KBM-7 (cell line): ENCODE measurements around the gene PAIP1.
"Not testable (repeated sequence)": the region's sequence is repeated elsewhere in the genome, so short reads cannot be mapped to it uniquely, and the experiment has no call there.

Experiments
- DNase-seq: peaks from one replicate; pipeline ENCODE4 v3.0.0-alpha.2; 2015
- in situ Hi-C: fragments of 300-500 bp; cut with MboI; formaldehyde crosslinking; loops from 2 replicates; pipeline ENCODE4 v1.14.3; 2020; ENCODE audit warnings: low sequenced_read_pairs, low pct_unique_long_range_greater_than_20kb, mixed read lengths

PAIP1 gene

GRCh38 chr5:43572357-43572756 is 15.5 kb upstream of the PAIP1 start:
- in situ Hi-C loops = no loop called here
- no peak for DNase-seq

GRCh38 chr5:43571237-43571636 is 14.4 kb upstream of the PAIP1 start:
- no peak for DNase-seq
- in situ Hi-C loops = no loop called here

DNA sequence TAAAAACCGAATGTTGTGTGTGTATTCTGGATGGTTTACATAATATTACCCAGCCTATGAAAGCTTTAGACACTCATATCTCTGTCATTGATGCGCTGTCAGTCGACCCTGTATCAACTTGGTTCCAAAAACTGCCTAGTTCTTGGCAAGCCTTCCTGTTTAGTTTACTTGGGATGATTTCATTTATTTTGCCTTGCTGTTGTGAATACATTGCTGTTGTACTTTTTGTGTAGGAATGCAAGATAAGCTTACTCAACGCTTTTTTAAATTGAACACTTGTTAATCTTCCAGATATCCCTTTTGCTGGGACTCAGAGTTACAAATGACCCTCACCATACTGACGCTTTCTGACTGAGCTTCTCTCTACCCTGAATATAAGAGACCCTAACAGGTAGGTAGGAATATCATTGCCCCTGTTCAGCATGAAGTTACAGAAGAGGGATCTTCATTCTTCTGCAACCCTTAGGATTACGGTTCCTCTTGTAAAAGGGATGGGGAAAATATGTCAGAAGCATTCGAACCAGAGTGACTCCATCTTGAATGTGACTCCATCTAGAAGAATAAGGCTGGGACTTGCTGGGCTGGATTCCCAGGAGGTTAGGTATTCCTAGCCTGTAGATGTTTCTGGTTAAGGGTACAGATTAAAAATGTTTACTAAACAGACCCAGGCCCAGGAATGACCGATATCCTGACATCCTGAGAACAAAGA is 13.7 kb upstream of the PAIP1 start:
- in situ Hi-C loops = no loop called here
- DNase-seq = no peak

- in situ Hi-C loops = no loop called here
- no peak for DNase-seq
These were observed 12.4 kb upstream of the PAIP1 start for GRCh38 chr5:43569236-43569746.

DNA sequence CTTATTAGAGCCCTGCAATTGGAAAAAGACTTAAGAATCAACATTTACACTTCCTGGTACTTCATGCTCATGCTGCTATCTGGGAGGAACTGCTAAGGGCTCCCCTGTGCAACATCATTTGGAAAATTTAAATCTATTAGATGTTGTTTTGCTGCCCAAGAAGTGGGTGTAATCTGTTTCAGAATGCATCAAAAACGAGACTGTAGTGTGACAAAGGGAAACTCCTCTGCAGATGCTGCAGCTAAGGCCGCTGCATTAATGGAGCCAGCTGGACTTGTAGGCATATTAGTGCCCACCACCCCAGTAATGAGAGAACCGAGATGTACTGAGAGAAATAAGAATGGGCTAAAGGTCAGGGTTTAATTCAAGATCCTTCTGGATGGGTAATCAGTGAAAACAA is 11.1 kb upstream of the PAIP1 start:
- in situ Hi-C loops = no loop called here
- DNase-seq = no peak

- in situ Hi-C loops = no loop called here
- no peak for DNase-seq
These were observed 8.2 kb upstream of the PAIP1 start for GRCh38 chr5:43565043-43565442.

DNA sequence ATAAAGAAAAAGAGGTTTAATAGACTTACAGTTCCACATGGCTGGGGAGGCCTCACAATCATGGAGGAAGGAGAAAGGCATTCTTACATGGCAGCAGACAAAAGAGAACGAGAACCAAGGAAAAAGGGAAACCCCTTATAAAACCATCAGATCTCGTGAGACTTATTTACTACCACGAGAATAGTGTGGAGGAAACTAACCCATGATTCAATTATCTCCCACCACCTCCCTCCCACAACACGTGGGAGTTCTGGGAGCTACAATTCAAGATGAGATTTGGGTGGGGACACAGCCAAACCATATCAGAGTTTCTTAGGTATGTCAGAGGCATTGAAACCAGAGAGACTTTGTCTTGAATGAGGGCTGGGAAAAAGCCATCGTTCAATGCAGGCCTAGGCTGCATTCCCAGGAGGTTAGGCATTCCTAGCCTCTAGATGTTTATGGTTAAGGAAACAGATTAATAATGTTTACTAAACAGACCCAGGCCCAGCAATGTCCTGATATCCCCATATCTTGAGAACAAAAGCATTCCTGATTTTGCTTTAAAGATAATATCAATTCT is 7.5 kb upstream of the PAIP1 start:
- no peak for DNase-seq
- in situ Hi-C loops = no loop called here

DNA sequence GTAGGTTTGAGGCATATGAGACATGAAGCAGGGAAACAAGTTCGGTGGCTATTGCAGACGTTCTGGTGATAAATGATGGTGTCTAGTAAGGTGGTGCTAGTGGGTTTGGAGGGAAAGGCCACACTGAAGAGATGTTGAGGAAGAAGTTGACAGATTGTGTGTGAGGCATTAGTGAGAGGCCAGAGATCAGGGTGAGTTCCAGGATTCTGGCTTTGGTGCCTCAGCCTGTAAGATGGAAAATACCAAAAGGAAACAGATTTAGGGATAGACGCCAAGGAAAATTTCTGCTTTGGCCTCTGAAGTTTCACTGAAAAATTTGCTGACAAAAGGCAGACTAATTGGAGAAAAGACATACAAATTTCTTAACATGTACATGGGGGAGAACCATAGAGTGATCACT is 6.4 kb upstream of the PAIP1 start:
- in situ Hi-C loops = no loop called here
- DNase-seq = no peak

DNA sequence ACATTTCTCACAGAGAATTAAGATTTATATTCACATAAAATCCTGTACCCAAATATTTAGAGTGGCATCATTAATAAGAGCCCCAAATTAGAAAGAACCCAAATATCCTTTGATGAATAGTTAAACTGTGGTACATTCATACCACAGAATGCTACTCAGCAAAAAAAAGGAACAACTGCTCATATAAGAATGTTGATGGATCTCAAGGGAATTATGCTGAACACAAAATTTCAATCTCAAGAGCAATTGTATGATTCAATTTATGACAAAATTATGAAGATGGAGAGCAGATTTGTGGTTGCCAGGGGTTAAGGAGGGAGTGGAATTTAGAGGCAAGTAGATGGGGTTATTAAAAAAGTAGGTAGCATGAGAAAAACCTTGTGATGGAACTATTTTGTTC is 4.5 kb upstream of the PAIP1 start:
- in situ Hi-C loops = no loop called here
- DNase-seq = no peak

- DNase-seq = no peak
- in situ Hi-C loops = no loop called here
These were observed 3.3 kb upstream of the PAIP1 start for GRCh38 chr5:43560128-43560527.

GRCh38 chr5:43556607-43556856 is 345 bp downstream of the PAIP1 start:
- in situ Hi-C loops, DNase-seq: not testable (repeated sequence)

DNA sequence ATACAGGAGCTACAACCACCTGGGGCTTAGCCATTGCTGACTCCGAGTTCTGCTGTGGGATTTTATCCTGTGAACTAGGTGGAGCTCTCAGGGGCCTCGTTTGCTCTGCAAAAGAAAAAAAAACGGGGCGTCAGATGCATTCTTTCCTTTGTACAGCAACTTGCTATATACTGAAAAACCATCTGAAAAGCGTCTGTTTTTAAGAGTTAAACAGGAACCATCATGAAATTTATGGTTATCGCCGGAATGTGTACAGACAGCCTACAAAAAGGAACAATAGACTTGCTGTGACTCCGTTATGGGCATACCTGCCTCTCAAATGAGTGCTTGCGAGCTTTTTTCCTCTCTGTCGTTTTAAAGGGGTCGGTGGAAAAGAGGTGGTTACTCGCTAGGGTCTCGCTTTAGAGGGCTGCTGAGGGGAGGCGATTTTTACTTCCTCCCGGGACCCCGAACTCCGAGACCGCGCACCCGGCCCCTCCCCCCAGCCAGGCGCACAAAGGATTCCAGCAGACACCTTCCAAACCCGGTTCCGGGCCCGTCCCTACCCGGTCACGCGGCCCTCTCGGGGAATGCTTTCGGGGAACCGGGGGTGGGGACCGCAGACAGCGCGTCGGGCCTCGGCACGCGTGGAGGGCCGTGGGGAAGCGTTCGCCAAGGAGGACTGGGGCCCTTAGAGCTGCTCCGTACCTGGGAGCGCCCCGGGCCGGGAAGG is 826 bp downstream of the PAIP1 start:
- peak; percentile 70 for DNase-seq
- in situ Hi-C loops = no loop called here

- in situ Hi-C loops = no loop called here
- no peak for DNase-seq
These were observed 2.4 kb downstream of the PAIP1 start for GRCh38 chr5:43554497-43554896.

DNA sequence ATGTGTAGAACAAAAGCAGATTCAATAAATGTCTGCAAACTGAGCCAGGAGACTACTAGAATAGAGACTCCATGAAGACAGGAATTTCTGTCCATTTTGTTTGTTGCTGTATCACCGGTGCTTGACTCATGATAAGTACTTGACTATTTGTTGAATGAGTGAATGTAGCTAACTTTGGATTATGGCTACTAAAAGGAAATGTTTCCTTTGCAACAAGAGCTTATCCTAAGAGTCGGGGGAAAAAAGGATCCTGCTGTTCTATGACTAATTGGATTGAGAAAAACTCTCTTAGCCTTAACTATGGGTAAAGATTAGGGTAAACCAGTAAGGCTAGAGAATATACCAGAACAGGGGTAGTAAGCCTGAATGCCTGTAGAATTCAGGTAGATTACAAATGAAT is 3.5 kb downstream of the PAIP1 start:
- DNase-seq = no peak
- in situ Hi-C loops = no loop called here

DNA sequence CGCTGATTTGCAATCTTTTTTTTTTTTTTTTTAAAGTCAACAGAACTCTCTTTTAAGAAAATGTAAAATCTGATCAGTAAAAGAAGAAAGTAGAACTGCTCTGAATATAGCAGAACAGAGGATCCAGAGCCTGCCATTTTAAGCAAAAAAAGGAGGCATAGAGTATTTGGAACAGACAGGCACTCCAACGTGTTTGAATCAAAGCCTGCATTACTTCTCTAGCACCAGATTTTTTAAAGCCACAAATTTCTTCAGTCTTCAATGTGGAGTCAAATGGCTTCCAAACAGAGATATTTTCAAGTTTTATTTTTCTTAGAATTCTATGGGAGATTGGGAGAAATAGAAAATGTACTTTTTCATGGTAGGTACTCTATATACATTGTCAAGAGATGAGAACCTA is 5.1 kb downstream of the PAIP1 start:
- no peak for DNase-seq
- in situ Hi-C loops = no loop called here

DNA sequence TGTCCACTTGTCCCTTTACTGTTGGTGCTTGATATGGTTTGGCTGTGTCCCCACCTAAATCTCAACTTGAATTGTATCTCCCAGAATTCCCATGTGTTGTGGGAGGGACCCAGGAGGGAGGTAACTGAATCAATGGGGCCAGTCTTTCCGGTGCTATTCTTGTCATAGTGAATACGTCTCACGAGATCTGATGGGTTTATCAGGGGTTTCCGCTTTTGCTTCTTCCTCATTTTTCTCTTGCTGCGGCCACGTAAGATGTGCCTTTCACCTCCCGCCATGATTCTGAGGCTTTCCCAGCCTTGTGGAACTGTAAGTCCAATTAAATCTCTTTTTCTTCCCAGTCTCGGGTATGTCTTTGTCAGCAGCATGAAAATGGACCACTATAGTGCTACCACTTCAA is 7.6 kb downstream of the PAIP1 start:
- in situ Hi-C loops = not testable (repeated sequence)
- DNase-seq = peak; percentile 96

GRCh38 chr5:43548358-43548757 is 8.5 kb downstream of the PAIP1 start:
- in situ Hi-C loops = no loop called here
- no peak for DNase-seq

GRCh38 chr5:43547532-43547931 is 9.3 kb downstream of the PAIP1 start:
- DNase-seq = no peak
- in situ Hi-C loops = no loop called here

- no peak for DNase-seq
- in situ Hi-C loops = no loop called here
These were observed 13.4 kb downstream of the PAIP1 start for GRCh38 chr5:43543434-43543833.

GRCh38 chr5:43540746-43541145 is 16.1 kb downstream of the PAIP1 start:
- no peak for DNase-seq
- in situ Hi-C loops = no loop called here

DNA sequence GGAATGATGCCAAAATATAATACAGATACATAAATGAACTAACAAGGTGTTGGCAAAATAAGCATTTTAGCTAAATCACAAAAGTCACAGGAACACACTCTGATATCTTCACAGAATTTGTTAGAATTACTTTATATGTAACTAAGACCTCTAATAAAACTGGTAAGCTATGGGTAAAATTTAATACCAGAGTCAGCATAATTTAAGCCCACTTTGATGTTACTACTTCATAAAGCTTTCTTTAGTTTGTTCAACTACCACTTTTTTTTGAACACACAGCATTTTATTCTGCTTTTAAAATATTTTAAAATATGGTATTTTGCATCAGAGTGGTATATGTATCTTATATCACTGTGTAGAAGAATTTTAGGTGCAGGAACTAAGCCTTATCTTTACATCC is 19.9 kb downstream of the PAIP1 start:
- in situ Hi-C loops = no loop called here
- DNase-seq = no peak
